SK-N-SH (cell line): Measurements from ENCODE around the gene MRPL14.

Experiments used
- CHD2 ChIP-seq: fragments of 150-350 bp; IDR thresholded peaks from 2 replicates; pipeline ENCODE4 v1.6.1; 2018; ENCODE audit warnings: low read length; ENCODE audit not compliant: partially characterized antibody
- POLR2AphosphoS5 ChIP-seq: IDR thresholded peaks from 2 replicates; pipeline ENCODE4 v1.6.1; 2012; ENCODE audit warnings: low read depth, low read length
- RAD21 ChIP-seq: IDR thresholded peaks from 2 replicates; pipeline ENCODE4 v1.6.1; 2012; ENCODE audit warnings: mild to moderate bottlenecking, low read length
- SMC3 ChIP-seq: IDR thresholded peaks from 2 replicates; pipeline ENCODE4 v1.6.1; 2012; ENCODE audit warnings: low read depth, low read length, improper control_type of control experiment
- TF ChIP-seq, protein P1 (sequence below): fragments of 150-350 bp; IDR thresholded peaks from 2 replicates; pipeline ENCODE4 v1.6.1; 2016; ENCODE audit warnings: mild to moderate bottlenecking, low read depth, low read length
- TF ChIP-seq, protein P2 (sequence below): IDR thresholded peaks from 2 replicates; pipeline ENCODE4 v1.6.1; 2012; ENCODE audit warnings: mild to moderate bottlenecking, low read depth, low read length, moderate library complexity

DNA sequence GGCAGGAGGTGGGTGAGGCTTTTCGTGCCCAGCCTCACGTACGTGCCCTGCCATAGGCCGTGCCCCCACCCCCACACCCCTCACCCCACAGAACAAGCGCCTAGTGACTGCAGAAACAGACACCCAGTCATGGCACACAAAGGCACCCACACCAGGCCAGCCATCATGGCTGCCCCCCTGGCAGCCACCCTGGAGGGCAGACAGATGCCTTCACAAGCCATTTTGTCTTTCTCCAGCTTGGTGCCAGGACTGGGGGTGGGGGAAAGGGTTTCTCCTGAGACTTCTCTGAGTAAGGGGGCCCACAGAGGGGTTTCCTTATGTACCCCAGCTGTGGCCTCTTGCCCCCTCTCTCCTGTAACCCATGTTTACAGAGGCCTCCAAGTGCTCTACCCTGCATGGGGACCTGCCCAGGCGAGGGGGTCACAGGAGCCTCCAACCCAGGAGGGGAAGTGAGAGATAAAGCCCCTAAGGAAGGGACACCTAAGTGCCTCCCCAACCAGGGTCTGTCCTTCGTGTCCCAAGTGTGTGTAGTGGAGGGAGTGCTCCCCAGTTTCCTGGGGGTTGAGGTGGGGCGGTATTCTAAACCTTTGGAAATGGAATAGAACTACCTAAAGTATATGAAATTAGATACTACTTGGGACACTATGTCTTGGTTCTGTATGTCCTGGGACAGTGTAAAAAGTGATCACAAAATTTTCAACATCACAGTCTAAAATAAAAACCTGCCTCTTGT lies 49.9 kb downstream of the MRPL14 start:
- TF ChIP-seq, protein P1, sequence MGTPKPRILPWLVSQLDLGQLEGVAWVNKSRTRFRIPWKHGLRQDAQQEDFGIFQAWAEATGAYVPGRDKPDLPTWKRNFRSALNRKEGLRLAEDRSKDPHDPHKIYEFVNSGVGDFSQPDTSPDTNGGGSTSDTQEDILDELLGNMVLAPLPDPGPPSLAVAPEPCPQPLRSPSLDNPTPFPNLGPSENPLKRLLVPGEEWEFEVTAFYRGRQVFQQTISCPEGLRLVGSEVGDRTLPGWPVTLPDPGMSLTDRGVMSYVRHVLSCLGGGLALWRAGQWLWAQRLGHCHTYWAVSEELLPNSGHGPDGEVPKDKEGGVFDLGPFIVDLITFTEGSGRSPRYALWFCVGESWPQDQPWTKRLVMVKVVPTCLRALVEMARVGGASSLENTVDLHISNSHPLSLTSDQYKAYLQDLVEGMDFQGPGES = no peak
- TF ChIP-seq, protein P2, sequence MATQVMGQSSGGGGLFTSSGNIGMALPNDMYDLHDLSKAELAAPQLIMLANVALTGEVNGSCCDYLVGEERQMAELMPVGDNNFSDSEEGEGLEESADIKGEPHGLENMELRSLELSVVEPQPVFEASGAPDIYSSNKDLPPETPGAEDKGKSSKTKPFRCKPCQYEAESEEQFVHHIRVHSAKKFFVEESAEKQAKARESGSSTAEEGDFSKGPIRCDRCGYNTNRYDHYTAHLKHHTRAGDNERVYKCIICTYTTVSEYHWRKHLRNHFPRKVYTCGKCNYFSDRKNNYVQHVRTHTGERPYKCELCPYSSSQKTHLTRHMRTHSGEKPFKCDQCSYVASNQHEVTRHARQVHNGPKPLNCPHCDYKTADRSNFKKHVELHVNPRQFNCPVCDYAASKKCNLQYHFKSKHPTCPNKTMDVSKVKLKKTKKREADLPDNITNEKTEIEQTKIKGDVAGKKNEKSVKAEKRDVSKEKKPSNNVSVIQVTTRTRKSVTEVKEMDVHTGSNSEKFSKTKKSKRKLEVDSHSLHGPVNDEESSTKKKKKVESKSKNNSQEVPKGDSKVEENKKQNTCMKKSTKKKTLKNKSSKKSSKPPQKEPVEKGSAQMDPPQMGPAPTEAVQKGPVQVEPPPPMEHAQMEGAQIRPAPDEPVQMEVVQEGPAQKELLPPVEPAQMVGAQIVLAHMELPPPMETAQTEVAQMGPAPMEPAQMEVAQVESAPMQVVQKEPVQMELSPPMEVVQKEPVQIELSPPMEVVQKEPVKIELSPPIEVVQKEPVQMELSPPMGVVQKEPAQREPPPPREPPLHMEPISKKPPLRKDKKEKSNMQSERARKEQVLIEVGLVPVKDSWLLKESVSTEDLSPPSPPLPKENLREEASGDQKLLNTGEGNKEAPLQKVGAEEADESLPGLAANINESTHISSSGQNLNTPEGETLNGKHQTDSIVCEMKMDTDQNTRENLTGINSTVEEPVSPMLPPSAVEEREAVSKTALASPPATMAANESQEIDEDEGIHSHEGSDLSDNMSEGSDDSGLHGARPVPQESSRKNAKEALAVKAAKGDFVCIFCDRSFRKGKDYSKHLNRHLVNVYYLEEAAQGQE = no peak
- no peak for TF ChIP-seq CHD2
- TF ChIP-seq POLR2AphosphoS5 = no peak
- no peak for TF ChIP-seq SMC3
- no peak for TF ChIP-seq RAD21
